ENCODE measurements around the gene CMTM3.

DNA sequence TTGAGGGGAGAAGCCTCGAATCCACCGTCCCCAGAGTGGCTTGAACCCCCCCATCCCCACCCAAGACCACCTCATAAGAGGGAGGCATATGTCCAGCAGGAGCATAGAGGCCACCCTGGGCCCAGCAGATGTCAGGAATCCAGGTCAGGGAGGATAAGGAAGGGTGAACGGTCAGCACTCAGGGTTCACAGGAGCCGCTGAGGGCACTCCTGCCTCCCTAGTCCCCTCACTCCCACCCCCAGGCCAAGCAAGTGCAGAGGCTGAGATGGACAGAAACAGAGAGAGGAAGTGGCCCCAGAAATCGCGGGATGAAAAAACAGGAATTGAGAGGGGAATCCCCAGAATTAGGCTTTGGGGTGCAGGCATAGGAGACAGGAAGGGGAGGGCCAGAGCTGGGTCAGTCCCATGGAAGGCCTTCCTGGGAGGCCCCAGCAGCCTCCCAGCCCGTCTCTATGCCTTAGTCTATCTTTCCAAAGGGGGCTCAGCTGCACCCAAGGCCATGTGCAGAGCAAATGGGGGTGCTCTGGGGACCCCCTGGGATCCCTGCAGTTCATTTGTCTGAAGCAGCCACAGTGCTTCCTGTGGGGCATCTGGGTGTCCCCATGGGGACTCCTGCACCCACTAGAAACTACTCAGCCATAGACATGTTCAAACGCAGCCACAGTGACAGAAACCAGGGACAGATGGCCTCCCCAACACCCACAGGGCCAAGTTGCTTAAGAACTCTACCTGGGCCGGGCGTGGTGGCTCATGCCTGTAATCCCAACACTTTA, 1.7 kb downstream of the CMTM3 start:
- TF ChIP-seq EZH2phosphoT487 (IDR thresholded peaks at IDR 0.05; ENCODE audit: insufficient read depth, low read depth), result no peak
- no peak for TF ChIP-seq EZH2 (IDR thresholded peaks at IDR 0.05; ENCODE audit: insufficient read depth, poor library complexity, severe bottlenecking)

Data from GM23248 (cell line).